ENCODE results near the gene IMPDH1.

Gene IMPDH1

DNA sequence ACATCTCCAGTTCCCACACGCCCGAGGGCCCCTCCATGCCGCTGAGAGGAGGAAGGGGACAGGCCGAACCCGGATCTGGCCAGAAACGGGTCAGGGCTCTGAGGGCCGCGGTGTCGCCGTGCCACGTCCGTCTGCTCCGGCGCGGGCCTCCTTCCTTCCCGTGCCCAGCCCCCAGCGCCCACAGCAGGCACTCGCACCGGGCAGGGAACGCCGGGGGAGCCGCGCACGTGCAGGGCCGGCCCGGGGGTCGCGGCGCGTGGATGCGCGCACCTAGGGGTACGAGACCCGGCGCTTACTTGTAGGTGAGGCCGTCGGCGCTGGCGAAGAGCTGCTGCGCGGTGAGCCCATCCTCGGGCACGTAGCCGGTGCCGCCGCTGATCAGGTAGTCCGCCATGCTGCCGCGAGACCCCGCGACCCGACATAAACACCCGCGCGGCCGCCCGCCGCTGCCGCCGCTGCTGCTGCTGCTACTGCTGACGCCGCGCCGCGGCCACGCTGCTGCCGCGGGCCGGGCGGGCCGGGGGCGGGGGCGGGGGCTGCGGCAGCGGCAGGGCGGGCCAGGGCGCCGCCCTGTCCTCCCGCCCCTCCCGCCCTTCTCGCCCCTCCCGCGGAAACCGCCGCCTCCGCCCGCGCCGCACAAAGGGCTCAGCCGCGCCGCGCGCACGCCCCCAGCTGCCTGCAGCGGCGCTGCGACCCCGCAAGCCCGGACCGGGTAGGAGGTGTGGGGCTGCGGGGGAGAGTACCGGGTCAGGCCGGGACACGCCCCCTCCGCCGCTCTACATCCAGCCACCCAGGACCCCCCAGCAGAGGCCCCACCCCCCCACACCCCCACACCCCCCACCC is 4.1 kb downstream of the IMPDH1 start:
- DNase-seq (ENCODE audit: low read depth in 2 of 2): peak in 1 of 2 donors; percentile 37

DNA sequence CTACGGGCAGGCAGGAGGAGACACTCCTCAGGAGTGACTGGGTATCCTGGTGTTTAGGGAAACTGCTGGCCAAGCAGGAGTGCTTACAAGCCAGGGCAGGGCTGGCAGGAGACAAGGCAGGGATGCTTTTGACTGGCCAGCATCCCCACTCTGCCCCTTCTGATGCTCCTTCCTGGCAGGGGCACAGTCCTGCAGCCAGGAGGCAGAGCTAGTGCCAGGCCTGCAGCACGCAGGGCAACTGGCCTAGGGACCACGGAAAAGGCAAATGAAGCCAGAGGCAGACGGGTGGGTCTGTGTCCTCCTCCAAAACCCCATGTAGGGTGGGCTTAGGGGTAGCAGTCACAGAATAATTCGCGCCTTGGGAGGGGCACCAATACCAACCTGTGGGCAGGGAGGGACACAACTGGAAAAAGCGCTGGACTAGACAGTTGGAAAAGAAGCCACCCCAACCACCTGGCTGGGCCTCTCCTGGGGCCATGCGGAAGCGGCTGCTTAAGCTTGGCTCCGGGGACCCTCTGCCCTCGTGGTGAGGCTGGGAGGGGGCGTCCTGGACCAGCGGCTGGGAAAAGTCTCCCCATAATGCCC is 4.8 kb downstream of the IMPDH1 start:
- DNase-seq (ENCODE audit: low read depth in 2 of 2): no peak

DNA sequence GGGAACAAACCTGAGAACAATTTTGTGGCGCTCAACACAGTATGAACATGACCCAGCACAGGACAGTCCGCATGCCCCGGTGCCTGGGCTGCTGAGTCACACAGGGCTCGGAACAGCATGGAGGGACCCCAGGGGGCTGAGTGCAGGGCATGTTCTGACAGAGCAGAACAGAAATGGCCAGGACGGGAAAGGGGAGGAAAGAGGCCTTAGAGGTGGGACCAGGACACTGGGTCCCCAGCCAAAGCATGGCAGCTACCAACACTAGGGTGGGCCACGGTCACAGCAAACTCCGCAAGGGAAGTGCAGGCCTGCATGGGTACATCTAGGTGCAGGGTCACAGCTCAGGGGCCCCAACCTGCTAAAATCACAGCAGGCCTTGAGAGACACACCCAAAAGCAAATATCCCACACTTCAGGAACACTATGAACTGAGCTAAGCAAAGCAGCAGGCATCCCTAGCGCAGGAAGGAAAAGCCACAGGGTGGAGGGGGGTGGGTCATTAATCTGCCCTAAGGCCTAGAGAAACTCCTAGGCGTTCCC is 5.6 kb downstream of the IMPDH1 start:
- DNase-seq (ENCODE audit: low read depth in 2 of 2): no peak

DNA sequence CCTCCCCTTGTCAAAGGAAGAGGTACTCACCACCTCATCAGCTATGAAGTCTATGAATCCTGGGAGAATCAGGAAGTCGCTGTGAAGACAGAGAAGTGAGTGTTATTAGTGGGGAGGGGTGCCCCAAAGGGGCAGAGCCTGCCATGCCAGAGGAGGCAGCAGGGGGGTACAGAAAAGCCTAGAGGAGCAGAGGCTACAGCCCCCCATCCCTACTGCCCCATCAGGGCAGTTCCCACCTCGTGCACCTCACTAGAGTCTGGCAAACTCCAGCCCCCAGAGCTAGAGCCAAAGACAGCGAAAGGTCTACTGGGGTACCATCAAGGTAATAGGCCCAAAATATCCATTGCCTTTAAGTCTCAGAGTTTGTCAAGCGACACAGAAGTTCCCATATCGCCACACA is 6.1 kb downstream of the IMPDH1 start:
- DNase-seq (ENCODE audit: low read depth in 2 of 2): no peak

DNA sequence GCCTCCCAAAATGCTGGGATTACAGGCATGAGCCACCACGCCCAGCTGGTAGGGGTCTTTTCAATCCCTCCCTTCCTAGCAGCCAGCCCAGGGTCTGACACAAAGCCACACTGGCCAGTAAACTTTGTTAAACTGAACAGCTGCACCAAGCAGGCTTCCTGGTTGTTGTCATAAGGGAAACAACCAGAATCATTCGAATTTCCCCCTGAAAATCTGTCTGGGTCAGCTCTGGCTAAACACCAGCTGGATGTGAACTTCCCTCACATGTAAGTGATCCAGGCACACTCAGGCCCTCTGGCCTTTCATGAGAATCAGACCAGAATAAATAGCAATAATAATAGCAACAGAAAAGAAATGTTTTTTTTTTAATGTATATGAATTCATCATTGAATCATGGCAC is 7.4 kb downstream of the IMPDH1 start:
- DNase-seq (ENCODE audit: low read depth in 2 of 2): no peak

DNA sequence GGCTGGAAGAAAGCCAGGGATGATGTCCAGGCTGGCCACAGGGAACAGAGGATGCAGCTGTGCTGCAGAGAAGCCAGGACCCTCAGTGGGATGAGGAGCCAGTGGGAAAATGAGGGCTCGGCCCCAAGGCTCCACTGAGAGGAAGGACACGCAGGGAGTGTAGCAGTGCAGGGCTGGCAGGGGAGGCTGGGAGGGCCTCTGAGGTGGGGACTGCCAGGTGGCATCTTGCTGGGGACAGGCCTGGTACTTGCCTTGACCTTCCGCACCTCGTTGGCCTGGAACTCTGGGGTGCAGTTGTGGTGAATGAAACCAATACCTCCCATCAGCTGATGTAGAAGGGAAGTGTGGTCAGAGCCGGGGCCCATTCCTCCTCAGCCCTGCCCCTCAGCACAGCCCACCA is 9.2 kb downstream of the IMPDH1 start:
- DNase-seq (ENCODE audit: low read depth in 2 of 2): no peak

DNA sequence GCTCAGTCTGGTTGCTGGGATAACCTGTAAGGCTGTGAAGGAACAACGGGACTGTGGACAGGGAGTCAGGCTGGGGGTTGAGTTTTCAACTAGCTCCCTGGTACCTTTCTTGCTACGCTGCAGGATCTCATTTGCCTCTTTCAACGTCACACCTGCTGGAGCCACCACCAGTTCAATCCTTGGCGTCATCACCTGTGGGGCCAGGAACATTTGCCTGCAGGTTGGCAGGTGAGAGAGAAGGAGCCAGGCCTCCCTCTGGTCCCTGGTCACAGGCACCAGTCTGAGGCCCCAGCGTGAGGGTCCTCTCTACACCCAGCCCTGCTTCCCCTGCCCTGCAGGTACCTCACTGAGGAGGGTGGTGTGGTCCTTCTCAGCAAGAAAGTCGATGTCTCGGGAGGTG is 9.8 kb downstream of the IMPDH1 start:
- DNase-seq (ENCODE audit: low read depth in 2 of 2): no peak

DNA sequence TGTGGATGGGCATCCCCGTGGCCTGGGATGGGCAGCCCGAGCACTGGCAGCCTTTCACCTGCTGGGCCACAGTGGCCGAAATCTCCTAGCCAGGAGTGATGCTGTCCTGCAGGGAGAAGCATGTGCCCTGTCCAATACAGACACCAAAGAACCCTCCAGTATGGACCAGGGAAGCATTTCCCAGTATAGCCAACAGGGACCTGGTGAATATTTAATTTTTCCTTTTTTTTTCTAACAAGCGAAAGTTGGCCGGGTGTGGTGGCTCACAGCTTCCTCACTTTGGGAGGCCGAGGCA is 11.0 kb downstream of the IMPDH1 start:
- no peak for DNase-seq (ENCODE audit: low read depth in 2 of 2)

DNA sequence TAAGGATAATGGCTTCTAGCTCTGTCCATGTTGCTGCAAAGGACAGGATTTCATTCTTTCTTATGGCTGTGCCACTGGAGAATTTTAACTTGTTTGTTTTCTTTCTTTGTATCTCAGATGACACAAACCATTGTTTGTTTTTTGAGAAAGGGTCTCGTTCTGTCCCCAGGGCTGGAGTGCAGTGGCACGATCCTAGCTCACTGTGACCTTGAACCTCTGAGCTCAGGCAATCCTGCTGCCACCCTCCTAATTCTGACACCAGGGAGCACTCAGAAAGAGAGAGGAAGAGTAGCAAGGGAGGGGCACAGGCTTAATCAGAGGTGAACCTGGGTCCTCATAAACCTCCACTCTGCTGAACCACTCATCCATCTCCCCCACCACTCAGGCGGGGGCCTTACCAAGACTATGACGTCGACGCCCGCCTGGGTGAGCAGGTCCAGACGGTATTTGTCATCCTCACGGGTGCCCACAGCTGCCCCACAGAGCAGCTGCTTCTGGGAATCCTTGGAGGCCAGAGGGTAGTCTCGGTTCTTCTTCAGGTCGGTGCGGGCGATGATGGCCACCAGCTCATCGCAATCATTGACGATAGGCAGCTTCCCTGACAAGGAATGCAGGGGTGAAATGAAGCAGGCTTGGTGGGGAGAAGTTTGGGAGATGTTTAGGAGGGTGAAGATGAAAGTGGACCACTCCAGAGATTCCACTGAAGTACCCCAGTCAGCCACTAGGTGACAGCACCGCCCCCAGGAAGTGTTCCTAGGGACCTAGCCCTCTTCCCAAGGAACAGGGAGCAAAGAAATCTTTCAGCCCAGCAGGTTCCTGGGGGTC is 11.6 kb downstream of the IMPDH1 start:
- DNase-seq (ENCODE audit: low read depth in 2 of 2): peak in 1 of 2 donors; percentile 18

DNA sequence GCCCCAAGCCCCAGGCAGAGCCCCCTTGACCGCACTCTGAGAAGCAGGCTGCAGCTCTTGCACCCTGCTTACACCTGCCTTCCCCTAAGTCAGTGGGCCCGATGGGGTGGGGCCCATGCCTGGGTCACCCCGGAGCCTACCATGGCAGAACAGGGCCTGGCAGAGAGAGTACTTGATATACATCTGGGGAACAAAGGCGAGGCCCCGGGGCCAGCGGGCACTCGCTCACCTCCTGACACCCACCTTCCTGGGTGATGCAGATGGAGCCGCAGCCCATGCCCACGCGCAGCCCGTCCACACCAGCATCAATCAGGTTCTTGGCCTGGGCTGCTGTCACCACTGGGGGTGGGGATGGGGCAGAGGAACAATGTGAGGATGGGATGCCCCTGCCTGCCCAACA is 13.4 kb downstream of the IMPDH1 start:
- DNase-seq (ENCODE audit: low read depth in 2 of 2): no peak

DNA sequence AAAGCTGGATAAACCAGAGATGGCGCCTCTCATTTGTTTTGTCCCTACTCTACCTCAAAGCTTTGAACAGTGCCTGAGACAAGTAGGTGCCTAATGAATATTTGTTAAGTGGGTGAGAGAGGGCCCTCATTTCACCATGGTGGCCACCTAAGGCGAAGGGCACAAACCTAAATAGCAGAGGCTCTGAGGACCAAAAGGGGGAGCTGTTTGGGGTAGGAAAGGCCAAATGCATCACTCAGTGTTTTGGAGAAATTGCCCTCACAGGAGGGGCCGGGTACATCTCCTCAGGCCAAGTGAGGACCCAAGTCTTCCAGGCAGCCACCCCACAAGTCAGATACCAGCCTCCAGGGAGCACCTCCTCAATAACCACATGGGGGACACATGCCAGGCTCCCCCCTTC is 14.0 kb downstream of the IMPDH1 start:
- no peak for DNase-seq (ENCODE audit: low read depth in 2 of 2)

DNA sequence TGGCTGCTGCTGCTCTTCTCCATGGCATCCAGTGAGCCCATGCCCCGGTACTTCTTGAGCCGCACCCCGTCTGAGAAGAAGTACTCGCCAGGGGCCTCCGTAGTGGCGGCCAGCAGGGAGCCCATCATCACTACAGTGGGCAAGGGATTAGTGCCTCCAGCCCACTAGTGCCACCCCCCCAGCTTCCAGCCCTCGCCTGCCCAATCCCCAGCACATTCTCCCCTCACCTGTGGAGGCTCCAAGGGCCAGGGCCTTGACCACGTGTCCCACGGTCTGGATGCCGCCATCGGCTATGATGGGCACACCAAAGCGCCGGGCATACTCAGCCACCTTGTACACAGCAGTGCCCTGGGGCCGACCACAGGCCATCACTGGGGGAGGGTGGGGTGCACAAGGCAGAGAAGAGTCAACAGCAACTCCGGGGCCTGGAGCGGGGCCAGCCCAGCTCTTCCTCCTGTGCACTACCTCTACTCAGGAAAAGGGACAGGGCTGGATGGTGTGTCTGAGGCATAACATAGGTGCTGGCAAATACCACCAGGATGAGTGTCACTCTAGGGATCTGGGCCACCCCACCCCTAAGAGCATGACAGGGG is 14.8 kb downstream of the IMPDH1 start:
- no peak for DNase-seq (ENCODE audit: low read depth in 2 of 2)

DNA sequence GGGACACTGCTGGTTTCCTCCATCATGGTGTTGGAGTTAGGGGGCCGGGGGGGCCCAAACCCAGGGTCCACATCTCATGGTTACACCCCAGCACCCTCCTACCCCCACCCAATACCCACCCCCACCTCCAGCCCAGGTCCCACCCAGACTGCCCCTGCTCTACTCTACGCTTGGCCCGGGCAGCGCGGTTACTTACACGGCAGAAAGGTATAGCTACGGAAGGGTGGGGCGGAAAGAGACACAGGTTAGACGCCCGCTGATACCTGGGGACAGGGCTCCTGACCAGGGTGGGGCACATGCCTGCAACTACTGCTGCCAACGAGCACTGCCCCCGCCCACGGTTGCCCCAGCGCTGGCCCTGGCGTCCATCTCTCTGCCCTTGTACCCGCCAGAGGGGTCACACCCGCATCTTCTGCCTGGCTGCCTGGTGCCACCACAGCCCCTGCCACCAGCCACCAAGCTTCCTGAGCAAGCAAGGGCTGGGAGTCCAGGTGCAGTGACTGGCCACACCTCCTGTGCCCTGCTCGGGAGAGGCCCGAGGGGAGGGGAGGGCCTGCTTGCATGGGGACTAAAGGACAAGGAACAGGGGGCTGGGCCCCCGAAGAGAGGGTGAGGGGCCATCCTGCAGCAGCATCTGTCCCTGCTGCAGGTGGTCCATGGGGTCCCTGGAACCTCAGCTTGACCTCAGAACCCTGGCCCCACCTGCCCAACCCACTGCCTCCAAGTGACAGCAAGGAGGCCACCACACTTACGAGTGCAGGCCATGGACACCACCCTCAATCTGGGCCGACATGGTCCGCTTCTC is 16.1 kb downstream of the IMPDH1 start:
- no peak for DNase-seq (ENCODE audit: low read depth in 2 of 2)

DNA sequence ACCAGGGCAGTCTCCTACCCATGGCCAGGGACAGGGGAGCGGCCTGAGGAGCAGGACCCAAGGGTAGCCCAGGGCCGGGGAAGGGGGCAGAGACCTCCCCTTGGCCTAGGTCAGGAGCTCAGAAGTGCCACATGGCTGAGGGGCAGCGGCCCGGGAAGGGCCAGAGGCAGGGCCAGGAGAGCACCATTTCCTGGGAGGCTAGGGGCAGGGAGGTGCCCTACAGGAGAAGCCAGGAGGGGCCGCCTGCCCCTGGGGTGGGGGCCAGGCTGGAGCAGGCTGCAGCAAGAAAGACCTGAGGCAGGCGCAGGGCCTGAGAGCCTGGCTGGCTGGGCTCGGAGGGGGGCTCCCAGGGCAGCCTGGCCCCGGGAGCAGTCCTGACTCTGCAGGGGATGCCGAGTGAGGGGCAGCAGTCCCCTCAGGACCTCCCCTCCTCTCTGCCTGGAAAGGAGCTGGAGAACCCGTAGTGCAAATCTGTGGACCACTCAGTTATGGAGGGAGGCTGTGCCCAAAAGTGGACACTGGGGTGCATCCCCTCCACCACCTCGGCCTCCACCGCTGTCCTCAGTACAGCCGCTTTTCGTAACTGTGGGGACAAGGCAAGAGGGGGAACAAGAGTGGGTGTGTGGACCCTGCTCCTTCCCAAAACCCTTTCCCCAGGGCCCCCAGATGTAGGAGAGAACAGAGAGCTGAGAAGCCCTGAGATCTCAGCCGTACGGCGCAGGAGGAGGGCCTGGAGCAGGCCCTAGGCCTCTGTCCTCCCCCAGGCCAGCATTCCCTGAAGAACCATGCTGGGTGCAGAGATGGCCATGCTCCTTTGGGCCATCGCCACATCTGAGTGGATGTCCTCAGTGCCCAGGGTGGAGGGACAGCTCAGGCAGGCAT is 17.1 kb downstream of the IMPDH1 start:
- no peak for DNase-seq (ENCODE audit: low read depth in 2 of 2)

DNA sequence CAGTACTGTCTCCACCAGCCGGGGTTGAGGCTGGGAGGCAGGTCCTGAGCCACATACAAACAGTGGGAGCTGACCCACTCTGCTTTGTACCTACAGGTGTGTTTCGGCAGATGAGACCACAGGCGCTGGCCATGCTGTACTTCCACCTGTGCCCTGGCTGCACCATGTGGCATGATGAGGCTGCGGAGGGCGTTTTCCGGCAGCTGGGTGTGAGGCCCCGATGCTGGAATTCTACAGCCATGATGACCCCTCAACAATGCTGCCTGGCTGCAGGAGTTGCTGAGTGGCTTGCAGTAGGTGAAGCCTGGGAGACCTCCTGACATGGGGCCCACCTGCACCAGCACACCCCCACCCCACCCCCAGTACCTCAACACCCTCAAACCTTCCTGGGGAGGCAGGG is 18.0 kb downstream of the IMPDH1 start:
- DNase-seq (ENCODE audit: low read depth in 2 of 2): no peak

DNA sequence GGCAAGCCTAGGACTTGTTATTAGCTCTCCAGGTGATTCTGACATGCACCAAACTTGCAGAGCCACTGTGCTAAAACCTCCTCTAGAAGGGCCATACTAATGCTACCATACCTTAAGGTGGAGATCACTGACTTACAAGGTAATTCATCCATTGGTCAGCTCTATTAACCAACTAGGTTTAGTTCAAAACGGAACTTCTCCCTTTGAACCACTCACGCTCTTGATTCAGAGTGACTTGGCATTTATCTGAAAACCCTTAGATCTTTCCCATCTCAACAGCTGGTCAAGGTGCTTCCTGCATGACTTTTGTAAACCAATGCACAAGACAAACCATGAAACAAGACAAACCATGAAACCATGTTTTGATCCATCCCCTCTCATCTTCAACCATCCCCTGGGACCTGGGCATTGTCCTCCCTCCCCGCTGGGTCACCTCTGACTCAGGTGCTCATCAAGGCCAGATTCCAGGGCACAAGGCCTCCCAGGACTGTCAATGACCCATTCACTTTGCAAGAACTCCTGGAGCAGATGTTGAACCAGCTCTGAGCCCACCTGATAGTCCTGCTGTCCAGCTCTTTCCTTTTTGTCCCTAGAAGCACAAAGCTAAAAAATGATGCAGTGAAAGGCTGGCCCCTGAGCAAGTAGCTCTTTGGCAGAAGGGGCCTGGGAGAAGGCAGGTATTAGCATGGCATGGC is 18.8 kb downstream of the IMPDH1 start:
- DNase-seq (ENCODE audit: low read depth in 2 of 2): no peak

DNA sequence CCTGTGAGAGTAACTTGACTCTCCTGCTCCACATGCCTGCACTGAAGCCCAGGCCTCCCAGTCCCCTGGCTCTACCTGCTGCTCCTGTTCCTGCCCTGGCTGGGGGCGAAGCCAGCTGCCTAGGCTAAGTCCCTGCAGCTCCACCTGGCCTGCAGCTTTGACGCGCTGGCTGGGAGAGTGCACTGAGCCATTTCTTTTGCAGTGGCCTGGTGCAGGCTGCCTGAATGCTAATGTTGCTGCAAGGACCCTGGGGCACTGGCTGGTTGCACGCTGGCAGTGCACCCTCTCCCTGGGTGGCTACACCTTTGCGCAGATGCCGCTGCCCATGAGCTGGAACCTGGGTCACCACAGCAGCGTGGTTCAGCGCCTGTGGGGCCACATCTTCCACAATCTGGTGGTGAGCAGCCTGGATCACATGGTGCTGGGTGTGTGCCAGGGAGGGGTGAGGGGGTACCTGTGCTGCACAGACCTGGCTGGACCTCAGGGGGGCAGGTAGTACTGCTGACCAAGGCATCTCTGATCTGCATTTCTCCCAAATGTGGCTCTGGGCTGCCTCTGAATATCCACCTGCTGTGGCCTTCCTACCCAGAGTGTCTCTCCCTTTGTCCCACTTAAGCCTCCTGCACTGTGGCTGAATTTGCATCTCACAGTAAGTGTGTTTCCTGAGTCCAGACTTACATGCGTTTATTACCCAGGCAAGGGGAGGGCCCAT is 20.0 kb downstream of the IMPDH1 start:
- no peak for DNase-seq (ENCODE audit: low read depth in 2 of 2)

DNA sequence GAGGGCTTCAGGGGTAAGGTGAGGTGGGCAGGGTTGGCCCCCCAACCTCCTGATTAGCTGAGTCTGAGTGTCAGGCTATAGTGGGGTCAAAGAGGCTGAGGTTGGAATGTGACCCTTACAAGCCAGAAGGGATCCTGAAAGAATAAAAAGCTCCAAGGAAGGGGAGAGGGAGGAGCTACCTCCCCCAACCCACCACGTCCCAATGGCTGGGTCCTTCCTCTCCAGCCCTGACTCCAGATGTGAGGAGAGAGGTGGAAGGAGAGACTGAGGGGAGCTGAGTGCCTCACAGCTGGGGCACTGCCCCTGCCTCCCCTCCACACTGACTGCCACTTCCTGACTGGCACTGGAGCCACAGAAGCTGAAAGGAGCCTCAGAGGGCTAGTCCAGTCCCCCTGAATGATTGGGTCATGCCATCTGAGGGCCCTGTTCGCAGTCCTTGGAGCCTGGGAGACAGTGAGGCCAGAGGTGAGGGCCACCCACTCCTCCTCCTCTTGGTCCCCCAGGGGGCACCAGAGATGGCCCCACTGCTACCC is 20.6 kb downstream of the IMPDH1 start:
- DNase-seq (ENCODE audit: low read depth in 2 of 2): no peak

DNA sequence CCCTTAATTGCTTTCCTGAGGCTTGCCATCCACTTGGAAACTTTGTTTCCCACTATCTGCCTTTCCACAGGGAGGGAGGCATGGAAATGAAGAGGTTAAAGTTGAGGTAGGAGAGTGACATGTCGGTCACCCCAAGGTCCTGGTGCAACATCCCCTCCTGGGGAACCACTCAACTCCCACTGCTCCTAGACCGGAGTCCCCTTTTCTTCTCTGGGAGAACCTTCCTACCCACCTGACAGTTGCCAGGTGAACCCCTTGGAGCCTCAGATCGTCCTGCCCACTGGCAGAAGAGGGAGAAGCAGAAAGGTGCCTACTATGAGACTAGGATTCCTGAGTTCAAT is 21.7 kb downstream of the IMPDH1 start:
- DNase-seq (ENCODE audit: low read depth in 2 of 2): no peak
